G401 (cell line): ENCODE results near the gene FUCA1. TPM values are rescaled to one million over a fixed set of nuclear protein-coding genes. Genes with fewer than 3 reads are reported as not detected.

Experiments used
- total RNA-seq: library from RNA; depleted of rRNA; stranded (reverse); fragments of >200 nt; shearing (Covaris generic); gene quantifications from 2 replicates; pipeline ENCODE4 v1.2.3, GENCODE V29; 2014; rRNA removed

FUCA1 gene
- total RNA-seq, 1 experiment from 2014 or later: 84.1 TPM

Other genes with a start within 250 kb of the FUCA1 start
- 769 and 873 TPM in 2 replicates for gene RPL11, start 176.5 kb downstream of the FUCA1 start, total RNA-seq
- 54.7 and 70.7 TPM in 2 replicates for gene ELOA, start 124.8 kb downstream of the FUCA1 start, total RNA-seq
- 83.1 and 104 TPM in 2 replicates for gene PITHD1, start 89.9 kb downstream of the FUCA1 start, total RNA-seq
- 99.8 and 119 TPM in 2 replicates for gene LYPLA2, start 77.1 kb downstream of the FUCA1 start, total RNA-seq
- gene GALE, start 67.5 kb downstream of the FUCA1 start, total RNA-seq: 44.8 and 52.7 TPM in 2 replicates
- 52.9 and 55.8 TPM in 2 replicates for gene HMGCL, start 42.9 kb downstream of the FUCA1 start, total RNA-seq
- not detected in 2 replicates for gene CNR2, start 45.1 kb upstream of the FUCA1 start, total RNA-seq
- gene PNRC2, start 91.5 kb upstream of the FUCA1 start, total RNA-seq: 115 and 174 TPM in 2 replicates
- 49.6 and 63.2 TPM in 2 replicates for gene SRSF10, start 112.0 kb upstream of the FUCA1 start, total RNA-seq
- gene MYOM3, start 243.8 kb upstream of the FUCA1 start, total RNA-seq: 0.49 and 0.54 TPM in 2 replicates